GM18907 (cell line): ENCODE measurements around the gene PSMD2.
"Not testable (repeated sequence)": the region's sequence is repeated elsewhere in the genome, so short reads cannot be mapped to it uniquely, and the experiment has no call there.

Source experiments
- ATAC-seq: cut with Tn5 transposase; IDR thresholded peaks from one replicate; pipeline ENCODE4 v1.9.1; 2021; ENCODE audit warnings: mild to moderate bottlenecking, moderate library complexity; ENCODE audit not compliant: unreplicated experiment

Gene PSMD2

DNA sequence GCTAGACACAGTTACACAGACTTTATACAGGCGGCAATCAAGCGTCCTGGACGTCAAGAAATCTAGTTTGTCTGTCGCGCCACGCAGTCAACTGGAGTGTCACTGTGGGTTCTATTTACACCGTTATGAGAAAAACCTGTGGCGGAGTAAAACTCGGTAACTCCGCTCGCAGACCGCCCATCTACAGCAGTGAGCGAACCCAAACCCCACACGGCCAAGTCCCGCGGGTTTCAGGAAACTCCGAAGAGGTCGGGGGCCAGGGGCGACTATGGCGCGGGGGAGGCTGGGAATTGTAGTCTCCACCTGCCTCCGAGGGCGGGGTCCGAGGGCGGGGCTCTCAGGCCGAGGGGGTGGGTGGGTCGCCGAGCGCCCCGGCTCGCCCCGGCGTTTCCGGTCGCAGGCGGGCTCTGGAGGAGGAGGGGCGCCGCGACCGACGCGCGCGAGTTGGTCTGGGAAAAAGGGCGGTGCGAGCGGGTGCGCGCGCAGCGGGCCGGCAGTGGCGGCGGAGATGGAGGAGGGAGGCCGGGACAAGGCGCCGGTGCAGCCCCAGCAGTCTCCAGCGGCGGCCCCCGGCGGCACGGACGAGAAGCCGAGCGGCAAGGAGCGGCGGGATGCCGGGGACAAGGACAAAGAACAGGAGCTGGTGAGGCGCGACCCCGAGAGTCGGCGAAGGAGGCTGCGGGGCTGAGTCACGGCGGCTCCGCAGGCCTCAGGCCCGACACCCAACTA, at the start of gene PSMD2:
Gene PSMD2 (plus strand): TSS at position 483 of the 729 bp plus-strand sequence. CDS start 26 bp downstream, at position 509.
- ATAC-seq, result peak; percentile 93

DNA sequence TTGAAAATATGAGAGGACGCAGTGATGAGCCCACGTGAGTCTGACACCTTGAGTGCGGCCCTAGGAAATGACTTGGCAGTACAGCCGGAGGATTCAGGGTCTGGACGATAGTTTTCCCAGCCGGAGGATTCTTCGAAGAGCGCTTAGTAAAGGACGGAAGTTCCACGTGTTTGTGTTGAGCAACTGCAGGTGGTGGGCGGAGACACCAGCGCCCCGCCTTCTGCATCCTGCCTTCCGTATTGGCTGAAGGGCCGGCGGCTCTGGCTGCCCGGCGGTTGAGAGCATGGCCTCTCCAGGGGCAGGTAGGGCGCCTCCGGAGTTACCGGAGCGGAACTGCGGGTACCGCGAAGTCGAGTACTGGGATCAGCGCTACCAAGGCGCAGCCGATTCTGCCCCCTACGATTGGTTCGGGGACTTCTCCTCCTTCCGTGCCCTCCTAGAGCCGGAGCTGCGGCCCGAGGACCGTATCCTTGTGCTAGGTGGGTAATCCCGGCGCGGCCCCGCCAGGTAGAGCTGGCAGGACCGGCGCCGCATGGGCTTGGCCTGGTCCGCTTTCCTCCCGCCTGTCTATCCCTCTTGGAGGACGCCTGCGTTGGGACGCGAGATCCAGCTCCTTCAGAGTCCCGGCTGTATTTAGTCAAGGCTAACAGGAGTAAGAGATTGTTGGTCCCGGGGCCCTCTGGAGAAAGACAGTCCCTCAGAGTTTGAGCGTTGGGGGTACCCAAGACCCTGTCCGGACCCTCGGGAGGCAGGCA, 49.5 kb upstream of the PSMD2 start, which contains the start of gene EEF1AKMT4:
Gene EEF1AKMT4 (plus strand): TSS at position 261 of the 755 bp plus-strand sequence. CDS start 23 bp downstream, at position 284.
- ATAC-seq, result peak; percentile 91

- ATAC-seq, result peak; percentile 71
These were observed 48.7 kb upstream of the PSMD2 start for GRCh38 chr3:184250167-184250828.

DNA sequence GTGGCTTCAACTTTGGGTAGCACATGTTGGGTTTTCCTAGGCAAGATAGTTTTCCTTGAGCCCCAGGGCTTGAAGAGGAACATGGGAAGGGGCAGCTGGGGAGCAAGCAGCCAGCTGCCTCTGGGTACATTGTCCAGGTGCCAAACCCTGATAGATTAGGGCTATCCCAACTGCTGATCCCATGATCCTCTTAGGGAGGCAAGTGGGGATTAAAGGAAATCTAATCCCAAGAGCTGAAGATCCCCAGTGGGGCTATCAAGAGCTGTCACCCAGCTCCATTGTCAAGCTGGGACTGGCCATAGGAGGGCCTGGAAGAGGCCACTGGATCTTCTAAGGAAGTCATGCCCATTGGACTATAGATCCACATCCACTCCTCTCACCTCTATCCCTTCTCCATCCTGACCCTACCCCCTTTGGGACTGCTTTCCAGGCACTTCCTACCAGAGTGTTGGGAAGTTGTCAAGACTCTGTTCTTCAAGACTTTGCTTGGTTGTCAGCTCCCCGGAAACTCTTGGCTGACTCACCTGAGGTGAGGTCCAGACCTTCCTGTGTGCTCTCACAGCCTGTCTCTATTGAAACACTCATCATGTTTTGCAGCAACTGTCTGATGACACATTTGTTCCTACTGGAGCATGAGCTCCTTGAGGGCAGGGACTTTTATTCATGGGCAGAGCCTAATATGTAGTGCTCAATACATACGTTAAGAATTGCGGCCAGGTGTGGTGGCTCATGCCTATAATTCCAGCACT, 43.6 kb upstream of the PSMD2 start:
- no peak for ATAC-seq

- no peak for ATAC-seq
These were observed 41.7 kb upstream of the PSMD2 start for GRCh38 chr3:184257083-184257915.

DNA sequence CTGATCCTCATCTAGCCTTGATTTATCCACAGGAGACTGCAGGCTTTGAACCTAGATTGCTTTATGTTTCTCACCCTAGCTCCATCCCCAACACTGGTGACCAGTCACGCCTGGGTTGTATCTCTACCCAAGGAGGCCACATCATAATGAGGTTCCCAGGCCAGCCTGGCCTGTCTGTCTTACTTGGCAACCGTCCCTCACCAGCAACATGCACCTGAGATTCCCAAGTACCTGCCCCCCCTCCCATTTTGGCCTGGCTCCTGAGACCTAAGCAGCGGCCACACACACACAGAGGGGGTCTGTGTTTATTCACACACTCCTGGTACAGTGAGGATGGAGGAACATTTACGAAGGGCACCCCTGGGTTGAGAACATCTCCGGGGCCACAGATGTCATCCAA, 40.1 kb upstream of the PSMD2 start:
- ATAC-seq, result no peak

- ATAC-seq, result no peak
These were observed 39.6 kb upstream of the PSMD2 start for GRCh38 chr3:184259396-184259877.

DNA sequence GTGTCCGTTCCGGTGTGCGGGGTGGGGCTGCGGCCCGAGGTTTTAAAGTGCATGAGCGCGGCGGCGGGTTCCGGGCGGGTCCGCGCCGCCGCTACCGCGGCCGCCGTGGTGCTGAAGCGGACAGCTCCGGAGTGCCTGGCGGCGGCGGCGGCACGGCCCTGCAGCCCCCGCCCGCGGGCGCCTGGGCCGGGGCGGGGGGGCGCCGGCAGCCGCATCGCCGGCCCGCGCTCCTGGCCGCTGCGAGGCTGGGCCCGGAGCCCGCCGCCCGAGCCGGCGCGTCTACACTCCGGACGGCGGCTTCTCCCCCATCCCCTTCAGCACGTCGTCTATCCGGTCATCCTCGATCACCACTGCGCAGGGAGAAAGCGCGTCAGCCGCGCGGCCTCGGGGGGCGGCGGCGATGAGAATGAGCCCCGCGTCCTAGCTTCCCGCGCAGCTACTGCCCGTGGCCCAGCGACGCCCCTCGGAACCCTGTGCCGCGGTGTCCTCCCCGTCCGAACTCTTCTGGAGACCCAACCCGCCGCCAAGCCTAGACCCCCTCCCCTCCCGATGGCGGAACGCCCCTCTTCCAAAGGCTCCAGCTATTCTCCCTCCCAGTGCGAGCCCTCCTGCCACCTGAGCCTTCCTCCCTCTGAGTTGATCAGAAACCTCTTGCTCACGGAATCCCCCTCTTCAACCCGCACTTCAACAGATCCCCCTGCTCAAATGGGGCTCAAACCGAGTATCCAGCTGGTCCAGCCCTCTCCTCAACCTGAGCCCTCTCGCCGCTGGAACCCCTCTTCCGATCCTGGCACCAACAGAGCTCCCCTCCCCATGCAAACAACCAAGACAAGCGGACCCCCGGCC, 38.9 kb upstream of the PSMD2 start:
- no peak for ATAC-seq

- ATAC-seq, result no peak
These were observed 38.2 kb upstream of the PSMD2 start for GRCh38 chr3:184260724-184261269.

GRCh38 chr3:184261270-184261853, 37.7 kb upstream of the PSMD2 start, which contains the start of gene CAMK2N2:
TSS of gene CAMK2N2 (minus strand) at chr3:184261553. CDS start at chr3:184261285, 268 bp downstream.
- no peak for ATAC-seq

- ATAC-seq, result no peak
These were observed 36.9 kb upstream of the PSMD2 start for GRCh38 chr3:184261854-184262763.

DNA sequence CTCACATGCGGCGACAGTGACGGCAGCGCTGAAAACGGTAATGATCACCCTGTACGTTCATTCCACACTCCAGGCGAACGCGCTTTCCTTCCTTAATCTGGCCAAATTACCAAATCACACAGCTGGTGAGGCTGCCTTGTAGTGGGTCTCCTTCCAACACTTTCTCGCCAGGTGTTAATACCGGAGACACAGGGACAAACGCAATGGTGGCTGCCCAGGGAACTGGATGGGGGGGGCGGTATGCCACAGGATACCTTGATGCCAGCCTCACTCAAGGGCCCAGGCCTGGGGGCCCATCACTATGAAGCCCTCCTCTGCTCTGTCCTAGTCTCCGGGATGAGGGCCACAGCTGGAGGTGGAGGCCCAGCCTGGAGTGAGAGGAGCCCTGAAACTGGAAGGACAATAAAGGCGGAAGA, 36.3 kb upstream of the PSMD2 start:
- ATAC-seq, result no peak

DNA sequence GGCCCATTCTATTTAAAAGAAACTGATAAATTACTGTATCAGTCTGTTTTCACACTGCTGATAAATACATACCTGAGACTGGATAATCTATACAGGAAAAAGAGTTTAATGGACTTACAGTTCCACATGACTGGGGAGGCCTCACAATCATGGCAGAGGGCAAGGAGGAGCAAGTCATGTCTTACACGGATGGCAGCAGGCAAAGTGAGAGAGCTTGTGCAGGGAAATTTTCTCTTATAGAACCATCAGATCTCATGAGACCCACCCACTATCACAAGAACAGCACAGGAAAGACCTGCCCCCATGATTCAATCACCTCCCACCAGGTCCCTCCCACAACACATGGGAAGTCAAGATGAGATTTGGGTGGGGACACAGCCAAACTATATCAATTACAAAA, 31.8 kb upstream of the PSMD2 start:
- ATAC-seq, result not testable (repeated sequence)

DNA sequence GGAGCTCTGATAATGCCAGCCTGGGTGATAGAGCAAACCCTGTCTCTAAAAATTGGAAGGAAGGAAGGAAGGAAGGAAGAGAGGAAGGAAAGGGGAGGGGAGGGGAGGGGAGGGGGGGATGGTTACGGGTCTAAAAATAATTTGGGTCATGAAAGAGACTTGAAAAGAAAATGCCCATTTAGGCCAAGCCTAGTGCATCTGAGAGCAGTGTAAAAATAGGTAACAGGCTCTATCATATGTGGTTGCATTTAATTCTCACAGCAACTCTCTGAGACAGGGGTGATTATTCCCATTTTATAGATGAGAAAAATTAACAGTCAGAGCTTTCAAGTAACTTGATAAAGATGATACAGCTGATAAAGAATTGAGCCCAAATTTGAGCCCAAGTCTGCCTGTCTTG, 26.8 kb upstream of the PSMD2 start:
- no peak for ATAC-seq

DNA sequence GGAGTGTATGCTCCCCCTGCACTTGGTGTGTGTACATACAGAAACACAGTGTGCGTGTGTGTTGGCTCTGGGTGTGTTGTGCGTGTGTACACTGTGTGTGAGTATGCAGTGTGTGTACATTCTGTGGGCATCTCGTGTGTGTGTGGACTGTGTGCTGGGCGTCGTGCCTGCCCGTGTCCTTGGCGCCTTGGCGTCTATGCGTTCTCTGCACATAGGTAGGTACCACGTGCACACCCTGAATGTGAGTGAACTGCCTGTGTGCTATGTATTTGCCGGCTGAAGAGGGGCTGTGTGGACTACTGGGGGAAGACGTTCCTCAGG, 23.7 kb upstream of the PSMD2 start:
- ATAC-seq, result no peak

DNA sequence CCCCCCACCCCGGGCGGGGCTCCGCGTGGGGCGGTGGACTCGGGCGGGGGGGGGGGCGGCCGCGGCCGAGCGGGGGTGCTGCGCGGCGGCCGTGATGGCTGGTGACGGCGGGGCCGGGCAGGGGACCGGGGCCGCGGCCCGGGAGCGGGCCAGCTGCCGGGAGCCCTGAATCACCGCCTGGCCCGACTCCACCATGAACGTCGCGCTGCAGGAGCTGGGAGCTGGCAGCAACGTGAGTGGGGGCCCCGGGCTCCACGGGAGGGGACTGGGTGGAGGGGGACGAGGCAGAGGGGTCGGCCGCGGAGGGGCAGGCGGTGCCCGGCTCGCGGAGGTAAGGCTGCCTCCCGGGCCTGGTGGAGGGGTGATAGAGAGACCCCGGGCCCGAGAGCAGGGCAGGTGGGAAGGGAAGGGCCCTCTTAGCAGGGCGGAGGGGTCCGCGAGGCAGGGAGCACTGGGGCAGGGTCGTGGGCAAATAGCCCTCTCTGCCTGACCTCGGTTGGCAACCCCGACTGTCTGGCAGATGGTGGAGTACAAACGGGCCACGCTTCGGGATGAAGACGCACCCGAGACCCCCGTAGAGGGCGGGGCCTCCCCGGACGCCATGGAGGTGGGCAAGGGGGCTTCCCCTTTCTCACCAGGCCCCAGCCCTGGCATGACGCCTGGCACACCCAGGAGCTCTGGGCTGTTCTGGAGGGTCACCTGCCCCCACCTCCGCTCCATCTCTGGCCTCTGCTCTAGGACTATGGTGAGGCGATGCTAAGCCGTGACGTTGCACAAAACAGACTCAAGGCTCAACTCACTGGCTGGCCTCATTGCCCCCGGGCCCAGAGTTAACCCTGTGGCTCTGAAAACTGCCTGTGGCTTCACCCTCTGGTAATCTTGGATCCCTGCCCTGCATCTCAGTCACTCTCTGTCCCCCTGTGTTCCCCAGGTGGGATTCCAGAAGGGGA, 22.8 kb upstream of the PSMD2 start, which contains the start of gene ECE2:
Gene ECE2 (plus strand): TSS at position 62 of the 950 bp plus-strand sequence. CDS start 132 bp downstream, at position 194.
- no peak for ATAC-seq
